K562 (cell line): ENCODE results near the gene GALNT16. TPM values are rescaled to one million over a fixed set of nuclear protein-coding genes. Genes with fewer than 3 reads are reported as not detected.

Source experiments
- ATAC-seq: fragments of 200-7000 bp; cut with Tn5 transposase; 3 replicates; pipeline ENCODE4 v1.9.1; 2020; ENCODE audit warnings: moderate library complexity
- BruUV-seq: library from RNA; stranded (reverse); fragments of 400-500 nt; replicated peaks from 2 replicates; lab custom pipeline; 2021; lab: Mats Ljungman, UMichigan
- CTCF ChIA-PET: fragments of 300-600 bp; formaldehyde crosslinking; extraction: SDS; loops from one replicate; lab custom pipeline; 2021; ENCODE audit warnings: low intra/inter-chr PET ratio; lab: Yijun Ruan, JAX
- POLR2A ChIA-PET: fragments of 300-600, 350-650 bp; sonication (Branson Sonifier 250); formaldehyde crosslinking; extraction: SDS; loops from one replicate; lab custom pipeline; 2021; ENCODE audit warnings: antibody characterized with exemption, inconsistent platforms; lab: Yijun Ruan, JAX
- DNase-seq, 4 experiments: peaks; one replicate each; pipeline versions ENCODE4 v3.0.0 to v3.0.0-alpha.2; 2011 to 2018; ENCODE audit warnings: low spot score in 3 of 4, mixed read lengths in 3 of 4; ENCODE audit errors: extremely low read depth in 1 of 4
- FAIRE-seq: peaks from 2 replicates; lab custom pipeline; 2011; peaks lifted over from hg19 to GRCh38; lab: Jason Lieb, UNC
- H2AFZ ChIP-seq: 2 replicates; pipeline ENCODE4 v1.6.0; 2011; ENCODE audit warnings: low read depth, low read length, control low read depth, inconsistent platforms
- H3K27ac ChIP-seq: fragments of 200-600 bp; 3 replicates; pipeline ENCODE4 v1.8.0; 2011; ENCODE audit warnings: low read depth, mild to moderate bottlenecking, control low read depth, inconsistent platforms, low read length, moderate library complexity, mixed read lengths; ENCODE audit errors: extremely low read depth
- H3K27me3 ChIP-seq, 2 experiments: fragments of 300-600 bp in 1 of 2; 2 replicates in 1 of 2; 3 replicates in 1 of 2; pipeline versions ENCODE4 v1.6.0 to v1.8.0; 2011; ENCODE audit warnings: inconsistent platforms in 2 of 2, low read length in 2 of 2, mild to moderate bottlenecking in 1 of 2, mixed read lengths in 1 of 2, moderate library complexity in 1 of 2; ENCODE audit not compliant: control insufficient read depth in 2 of 2, insufficient read depth in 2 of 2
- H3K36me3 ChIP-seq: fragments of 300-600 bp; 3 replicates; pipeline ENCODE4 v1.8.0; 2011; ENCODE audit warnings: mild to moderate bottlenecking, low read length, inconsistent platforms; ENCODE audit not compliant: control insufficient read depth, insufficient read depth
- H3K4me1 ChIP-seq, 2 experiments: fragments of 200-600 bp in 1 of 2; replicated peaks in 1 of 2; 2 replicates in 1 of 2; 3 replicates in 1 of 2; pipeline versions ENCODE4 v1.5.1 to v1.8.0; 2011; ENCODE audit warnings: inconsistent platforms in 2 of 2, low read length in 2 of 2, mild to moderate bottlenecking in 1 of 2, mixed read lengths in 1 of 2, moderate library complexity in 1 of 2; ENCODE audit not compliant: control insufficient read depth in 2 of 2, insufficient read depth in 2 of 2
- H3K4me2 ChIP-seq: 2 replicates; pipeline ENCODE4 v1.6.1; 2011; ENCODE audit warnings: low read length, control low read depth, inconsistent platforms, mixed read lengths; ENCODE audit not compliant: insufficient read depth
- H3K4me3 ChIP-seq: fragments of 200-600 bp; sonication (generic), shearing (Covaris generic); 2 replicates; pipeline ENCODE4 v1.5.1; 2016; ENCODE audit warnings: control low read depth, inconsistent platforms
- H3K79me2 ChIP-seq: fragments of 200-600 bp; 3 replicates; pipeline ENCODE4 v1.8.0; 2011; ENCODE audit warnings: low read length, inconsistent platforms; ENCODE audit not compliant: control insufficient read depth, insufficient read depth
- H3K9ac ChIP-seq, 2 experiments: 2 replicates each; pipeline versions ENCODE4 v1.6.0 to v1.6.1; 2011; ENCODE audit warnings: low read depth in 2 of 2, low read length in 2 of 2, control low read depth in 1 of 2, inconsistent platforms in 1 of 2, mild to moderate bottlenecking in 1 of 2, mixed read lengths in 1 of 2; ENCODE audit not compliant: insufficient read depth in 1 of 2
- H3K9me1 ChIP-seq: one replicate; pipeline ENCODE4 v1.6.0; 2011; ENCODE audit warnings: inconsistent platforms, mild to moderate bottlenecking, low read length, moderate library complexity; ENCODE audit not compliant: control insufficient read depth, insufficient read depth
- H3K9me3 ChIP-seq: replicated peaks from 2 replicates; pipeline ENCODE4 v1.5.1; 2011; ENCODE audit warnings: low read depth, low read length, inconsistent platforms; ENCODE audit not compliant: control insufficient read depth, insufficient read depth
- H4K20me1 ChIP-seq: replicated peaks from 2 replicates; pipeline ENCODE4 v1.6.1; 2011; ENCODE audit warnings: low read length, inconsistent platforms, mixed read lengths; ENCODE audit not compliant: control insufficient read depth, insufficient read depth
- CXXC5 ChIP-seq: fragments of 250-450 bp; sonication (Bioruptor Pico); IDR thresholded peaks from 2 replicates; pipeline ENCODE4 v1.8.0; 2022; ENCODE audit warnings: inconsistent platforms, mild to moderate bottlenecking, moderate library complexity
- ERF ChIP-seq: fragments of 450-650 bp; formaldehyde crosslinking; IDR thresholded peaks from 2 replicates; pipeline ENCODE4 v1.4.0; 2020; ENCODE audit warnings: mild to moderate bottlenecking, mixed read lengths
- ESRRB ChIP-seq: fragments of 250-450 bp; sonication (Bioruptor Pico); IDR thresholded peaks from 2 replicates; pipeline ENCODE4 v1.5.0; 2020; ENCODE audit warnings: mild to moderate bottlenecking, moderate library complexity, borderline replicate concordance
- GABPA ChIP-seq: fragments of 200-800 bp; sonication (Bioruptor generic); conservative IDR thresholded peaks from 2 replicates; pipeline ENCODE4 v1.6.1; 2016; ENCODE audit warnings: low read depth, missing genetic modification characterization, missing compliant biosample characterization
- NRF1 ChIP-seq, 2 experiments: fragments of 450-650 bp; IDR thresholded peaks in 1 of 2; conservative IDR thresholded peaks in 1 of 2; 2 replicates each; pipeline ENCODE4 v1.6.1; 2014; ENCODE audit warnings: mild to moderate bottlenecking in 2 of 2
- RAD21 ChIP-seq, 2 experiments: fragments of 250-450 bp in 1 of 2; fragments of 450-650 bp in 1 of 2; sonication (Bioruptor Pico) in 1 of 2; formaldehyde crosslinking in 1 of 2; IDR thresholded peaks in 1 of 2; conservative IDR thresholded peaks in 1 of 2; 2 replicates each; pipeline versions ENCODE4 v1.4.0 to v1.8.0; 2020 to 2022; ENCODE audit warnings: mild to moderate bottlenecking in 2 of 2, moderate library complexity in 1 of 2
- TAF9B ChIP-seq: fragments of 450-650 bp; IDR thresholded peaks from 2 replicates; pipeline ENCODE4 v1.6.1; 2018; ENCODE audit warnings: mild to moderate bottlenecking; ENCODE audit not compliant: partially characterized antibody
- ZNF140 ChIP-seq: fragments of 250-450 bp; sonication (Bioruptor Pico); IDR thresholded peaks from 2 replicates; pipeline ENCODE4 v1.8.0; 2021; ENCODE audit warnings: moderate library complexity, mild to moderate bottlenecking, inconsistent platforms
- ZNF551 ChIP-seq: fragments of 250-450 bp; sonication (Bioruptor Pico); IDR thresholded peaks from 2 replicates; pipeline ENCODE4 v1.5.0; 2021; ENCODE audit warnings: mild to moderate bottlenecking, moderate library complexity
- WGBS: fragments of 100-300 bp; shearing (Covaris generic); methylation state at CpG from one replicate; pipeline ENCODE4 v1.1.6; 2016; ENCODE audit warnings: low coverage, mixed read lengths; ENCODE audit not compliant: insufficient coverage; ENCODE audit errors: missing lambda C conversion rate; 5-methylcytosine and 5-hydroxymethylcytosine counted together
- in situ Hi-C: fragments of 300-500 bp; cut with MboI; formaldehyde crosslinking; loops from 4 replicates; pipeline ENCODE4 v1.15.0; 2018; ENCODE audit warnings: inconsistent platforms, mixed read lengths
- intact Hi-C: fragments of 100-400 bp; cut with micrococcal nuclease; formaldehyde crosslinking; loops from 2 replicates; pipeline ENCODE4 v1.14.2; 2022
- polyA plus RNA-seq, 8 experiments: library from polyadenylated mRNA; depleted of rRNA in 4 of 8; stranded (reverse) in 5 of 8; unstranded in 3 of 8; fragments of >200 nt; fragmentation: Nextera tagmentation in 2 of 8; fragmentation: Illumina TruSeq in 1 of 8; extraction: Ambion mirVana in 2 of 8; extraction: Trizol in 1 of 8; gene quantifications; 2 replicates each; pipeline versions ENCODE4 v1.2.1 to v1.2.3, GENCODE V29; 2011 to 2014; ENCODE audit warnings: inconsistent platforms in 1 of 8, missing spikeins in 1 of 8
- total RNA-seq, 7 experiments: library from RNA; depleted of rRNA in 6 of 7; stranded (reverse); fragments of >200 nt in 6 of 7; fragmentation: Illumina TruSeq in 2 of 7; extraction: Trizol in 2 of 7; gene quantifications; 2 replicates each; pipeline versions ENCODE4 v1.2.1 to v1.2.3, GENCODE V29; 2011 to 2021; ENCODE audit warnings: low replicate concordance in 1 of 7
- TF ChIP-seq, protein P1 (sequence below): fragments of 450-650 bp; formaldehyde crosslinking; IDR thresholded peaks from 2 replicates; pipeline ENCODE4 v1.4.0; 2020; ENCODE audit warnings: mild to moderate bottlenecking, mixed read lengths
- TF ChIP-seq, protein P2 (sequence below): fragments of 250-450 bp; sonication (Bioruptor Pico); IDR thresholded peaks from 2 replicates; pipeline ENCODE4 v1.5.0; 2020; ENCODE audit warnings: mild to moderate bottlenecking, borderline replicate concordance

Gene GALNT16
- total and polyA plus RNA-seq, 9 of the 15 experiments (the other 6 are each of a cell fraction or from before 2014, with no cell fraction given): not detected

DNA sequence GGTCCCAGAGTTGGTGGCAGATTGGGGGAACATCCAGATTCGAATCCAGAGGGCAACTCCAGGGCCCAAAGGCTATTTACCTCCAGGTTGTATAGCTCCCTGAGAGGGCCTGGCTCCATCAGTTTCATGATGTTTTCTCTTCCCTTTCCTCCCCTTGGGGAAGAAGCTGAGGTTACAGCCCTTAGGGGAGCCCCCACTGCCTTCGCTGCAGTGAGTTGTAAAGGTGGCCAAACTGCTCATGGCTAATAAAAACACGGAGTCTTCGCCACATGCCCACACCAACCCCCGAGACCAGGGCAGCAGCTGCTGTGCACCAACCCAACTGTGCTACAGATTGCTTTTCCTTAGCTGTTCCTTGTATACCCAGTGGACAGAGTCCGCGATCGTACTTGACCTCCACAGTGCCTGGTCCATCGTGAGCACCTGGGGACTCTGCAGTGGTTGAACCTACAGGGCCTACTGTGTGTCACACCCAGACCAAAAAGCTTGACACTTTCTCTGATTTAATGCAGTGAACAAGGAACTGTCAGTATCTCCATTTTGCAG is 20.9 kb downstream of the GALNT16 start:
- Histone ChIP-seq H3K27me3 (peaks cover 3 to 18% of the 10 kb centered on the region in 2 experiments; a peak in 2 of 5 replicates), H3K9me3 (no peaks in the 10 kb centered on the region), H3K4me2 (no peak overlapping the region), H3K79me2 (no peaks in the 10 kb centered on the region), H3K4me1 (no peaks in the 10 kb centered on the region), H3K4me3 (no peak overlapping the region), H3K36me3 (no peaks in the 10 kb centered on the region), H4K20me1 (no peaks in the 10 kb centered on the region), H3K27ac (no peak overlapping the region), H2AFZ (no peak overlapping the region), H3K9me1 (no peaks in the 10 kb centered on the region), H3K9ac (no peak overlapping the region)
- ATAC-seq: no peak
- CTCF ChIA-PET: no interaction called here
- BruUV-seq: no TSS peak
- in situ Hi-C loops (no loop called here), intact Hi-C loops (no loop called here)
- TF ChIP-seq ZNF140 (CRISPR knock-in tag) (no peak), TAF9B (no peak), RAD21 (CRISPR knock-in tag; conservative IDR thresholded peaks at IDR 0.05 in 1 of 2, IDR thresholded peaks at IDR 0.05 in 1 of 2) (no peak)
- no peak for DNase-seq
- no peak for FAIRE-seq
- WGBS: 2% methylated on average over 9 of the region's 9 CpGs
- POLR2A ChIA-PET: interaction anchor here (0.7 kb wide), 1 partner anchor 326 kb away, joined by 3 read pairs; no protein-coding TSS in a partner anchor

DNA sequence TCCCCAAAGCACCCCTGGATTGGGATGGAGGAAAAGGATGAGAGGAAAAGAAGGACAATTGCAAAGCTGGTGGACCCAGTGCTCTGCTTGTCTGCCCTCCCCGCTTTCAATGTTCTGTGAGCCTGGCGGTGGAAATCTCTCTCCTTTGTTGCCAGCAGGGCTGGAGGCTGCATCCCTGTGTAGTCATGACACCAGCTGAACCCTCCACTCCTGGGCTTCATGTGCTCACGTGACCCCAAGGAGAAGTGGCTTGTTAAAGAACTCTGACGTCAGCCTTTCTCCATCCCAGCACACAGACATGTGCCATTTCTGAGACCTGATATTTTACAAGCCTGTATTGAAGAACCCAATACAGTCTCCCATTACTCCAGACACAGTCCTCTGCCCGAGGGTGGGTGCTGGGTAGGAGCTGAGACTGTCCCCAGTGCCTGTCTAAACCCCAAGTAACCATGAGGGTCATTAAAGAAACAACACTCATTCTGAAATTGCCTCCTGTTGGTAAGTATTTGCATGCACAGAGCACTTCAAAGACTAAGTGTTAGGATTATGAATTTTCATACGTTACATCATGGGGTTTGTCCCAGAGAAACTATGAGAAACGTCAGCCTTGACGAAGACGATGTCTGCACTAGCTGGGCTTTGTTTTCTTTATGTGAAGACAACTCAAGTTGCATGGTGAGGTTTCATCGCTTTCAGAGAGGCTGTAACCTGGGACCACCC is 21.7 kb downstream of the GALNT16 start:
- Histone ChIP-seq H3K4me2 (no peak overlapping the region), H2AFZ (no peak overlapping the region), H3K4me1 (no peaks in the 10 kb centered on the region), H3K9me3 (no peaks in the 10 kb centered on the region), H3K4me3 (no peak overlapping the region), H3K36me3 (no peaks in the 10 kb centered on the region), H3K9ac (no peak overlapping the region), H4K20me1 (no peaks in the 10 kb centered on the region), H3K79me2 (no peaks in the 10 kb centered on the region), H3K27ac (no peak overlapping the region), H3K9me1 (no peaks in the 10 kb centered on the region), H3K27me3 (peaks cover 3 to 20% of the 10 kb centered on the region in 2 experiments; a peak in 2 of 5 replicates)
- CTCF ChIA-PET: no interaction called here
- in situ Hi-C loops (no loop called here), intact Hi-C loops (no loop called here)
- FAIRE-seq (no peak), DNase-seq (no peak), ATAC-seq (peak; percentile 49; the same call in 2 of the 3 replicates)
- no TSS peak for BruUV-seq
- WGBS: 6% methylated on average over 10 of the region's 10 CpGs
- POLR2A ChIA-PET: no interaction called here
- TF ChIP-seq, protein P1, sequence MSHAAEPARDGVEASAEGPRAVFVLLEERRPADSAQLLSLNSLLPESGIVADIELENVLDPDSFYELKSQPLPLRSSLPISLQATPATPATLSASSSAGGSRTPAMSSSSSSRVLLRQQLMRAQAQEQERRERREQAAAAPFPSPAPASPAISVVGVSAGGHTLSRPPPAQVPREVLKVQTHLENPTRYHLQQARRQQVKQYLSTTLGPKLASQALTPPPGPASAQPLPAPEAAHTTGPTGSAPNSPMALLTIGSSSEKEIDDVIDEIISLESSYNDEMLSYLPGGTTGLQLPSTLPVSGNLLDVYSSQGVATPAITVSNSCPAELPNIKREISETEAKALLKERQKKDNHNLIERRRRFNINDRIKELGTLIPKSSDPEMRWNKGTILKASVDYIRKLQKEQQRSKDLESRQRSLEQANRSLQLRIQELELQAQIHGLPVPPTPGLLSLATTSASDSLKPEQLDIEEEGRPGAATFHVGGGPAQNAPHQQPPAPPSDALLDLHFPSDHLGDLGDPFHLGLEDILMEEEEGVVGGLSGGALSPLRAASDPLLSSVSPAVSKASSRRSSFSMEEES (CRISPR knock-in tag): peak; percentile 72
- no peak for TF ChIP-seq NRF1 (conservative IDR thresholded peaks at IDR 0.05 in 1 of 2, IDR thresholded peaks at IDR 0.05 in 1 of 2)
- no peak for TF ChIP-seq ZNF551 (CRISPR knock-in tag)
- TF ChIP-seq ESRRB: no peak
- TF ChIP-seq, protein P2, sequence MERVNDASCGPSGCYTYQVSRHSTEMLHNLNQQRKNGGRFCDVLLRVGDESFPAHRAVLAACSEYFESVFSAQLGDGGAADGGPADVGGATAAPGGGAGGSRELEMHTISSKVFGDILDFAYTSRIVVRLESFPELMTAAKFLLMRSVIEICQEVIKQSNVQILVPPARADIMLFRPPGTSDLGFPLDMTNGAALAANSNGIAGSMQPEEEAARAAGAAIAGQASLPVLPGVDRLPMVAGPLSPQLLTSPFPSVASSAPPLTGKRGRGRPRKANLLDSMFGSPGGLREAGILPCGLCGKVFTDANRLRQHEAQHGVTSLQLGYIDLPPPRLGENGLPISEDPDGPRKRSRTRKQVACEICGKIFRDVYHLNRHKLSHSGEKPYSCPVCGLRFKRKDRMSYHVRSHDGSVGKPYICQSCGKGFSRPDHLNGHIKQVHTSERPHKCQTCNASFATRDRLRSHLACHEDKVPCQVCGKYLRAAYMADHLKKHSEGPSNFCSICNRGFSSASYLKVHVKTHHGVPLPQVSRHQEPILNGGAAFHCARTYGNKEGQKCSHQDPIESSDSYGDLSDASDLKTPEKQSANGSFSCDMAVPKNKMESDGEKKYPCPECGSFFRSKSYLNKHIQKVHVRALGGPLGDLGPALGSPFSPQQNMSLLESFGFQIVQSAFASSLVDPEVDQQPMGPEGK: no peak
- no peak for TF ChIP-seq CXXC5 (CRISPR knock-in tag)
- no peak for TF ChIP-seq ERF (CRISPR knock-in tag)
- no peak for TF ChIP-seq GABPA
